Esophagus muscularis mucosa (tissue), 4 donors: ENCODE measurements around the gene RNU1-3.
"Not testable (repeated sequence)": the region's sequence is repeated elsewhere in the genome, so short reads cannot be mapped to it uniquely, and the experiment has no call there.

Experiments
- EP300 ChIP-seq: sonication (generic); formaldehyde crosslinking; IDR thresholded peaks from one replicate; pipeline ENCODE4 v1.6.1; 2017; ENCODE audit warnings: antibody characterized with exemption
- POLR2A ChIP-seq: fragments of 450-650 bp; IDR thresholded peaks from one replicate; pipeline ENCODE4 v1.6.1; 2017; ENCODE audit warnings: antibody characterized with exemption, moderate library complexity, mild to moderate bottlenecking, low read depth
- TF ChIP-seq, protein P1 (sequence below), 3 experiments: fragments of 200-600 bp in 2 of 3; fragments of 450-650 bp in 1 of 3; sonication (generic) in 2 of 3; IDR thresholded peaks; one replicate each; pipeline ENCODE4 v1.5.1; 2017 to 2019; ENCODE audit warnings: antibody characterized with exemption in 3 of 3, mild to moderate bottlenecking in 2 of 3, moderate library complexity in 1 of 3

DNA sequence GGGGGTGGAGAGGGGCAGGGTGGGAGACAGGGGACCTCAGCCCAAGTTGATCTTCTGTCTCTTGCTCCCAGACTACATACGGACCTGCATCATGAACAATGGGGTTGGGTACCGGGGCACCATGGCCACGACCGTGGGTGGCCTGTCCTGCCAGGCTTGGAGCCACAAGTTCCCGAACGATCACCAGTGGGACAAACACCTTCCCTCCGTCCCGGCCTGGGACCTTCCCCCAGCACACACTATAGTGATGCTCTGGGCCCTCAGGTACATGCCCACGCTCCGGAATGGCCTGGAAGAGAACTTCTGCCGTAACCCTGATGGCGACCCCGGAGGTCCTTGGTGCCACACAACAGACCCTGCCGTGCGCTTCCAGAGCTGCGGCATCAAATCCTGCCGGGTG lies 20.0 kb downstream of the RNU1-3 start:
- TF ChIP-seq, protein P1, sequence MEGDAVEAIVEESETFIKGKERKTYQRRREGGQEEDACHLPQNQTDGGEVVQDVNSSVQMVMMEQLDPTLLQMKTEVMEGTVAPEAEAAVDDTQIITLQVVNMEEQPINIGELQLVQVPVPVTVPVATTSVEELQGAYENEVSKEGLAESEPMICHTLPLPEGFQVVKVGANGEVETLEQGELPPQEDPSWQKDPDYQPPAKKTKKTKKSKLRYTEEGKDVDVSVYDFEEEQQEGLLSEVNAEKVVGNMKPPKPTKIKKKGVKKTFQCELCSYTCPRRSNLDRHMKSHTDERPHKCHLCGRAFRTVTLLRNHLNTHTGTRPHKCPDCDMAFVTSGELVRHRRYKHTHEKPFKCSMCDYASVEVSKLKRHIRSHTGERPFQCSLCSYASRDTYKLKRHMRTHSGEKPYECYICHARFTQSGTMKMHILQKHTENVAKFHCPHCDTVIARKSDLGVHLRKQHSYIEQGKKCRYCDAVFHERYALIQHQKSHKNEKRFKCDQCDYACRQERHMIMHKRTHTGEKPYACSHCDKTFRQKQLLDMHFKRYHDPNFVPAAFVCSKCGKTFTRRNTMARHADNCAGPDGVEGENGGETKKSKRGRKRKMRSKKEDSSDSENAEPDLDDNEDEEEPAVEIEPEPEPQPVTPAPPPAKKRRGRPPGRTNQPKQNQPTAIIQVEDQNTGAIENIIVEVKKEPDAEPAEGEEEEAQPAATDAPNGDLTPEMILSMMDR (IDR thresholded peaks at IDR 0.05) = not testable (repeated sequence)
- TF ChIP-seq POLR2A, EP300: not testable (repeated sequence)
